ENCODE data around the gene ELMO3. TPM values are rescaled to one million over a fixed set of nuclear protein-coding genes. Genes with fewer than 3 reads are reported as not detected.

The ELMO3 gene
- total and polyA plus RNA-seq, 4 donors, result 1.7 to 3.8 (median 3.1) TPM

DNA sequence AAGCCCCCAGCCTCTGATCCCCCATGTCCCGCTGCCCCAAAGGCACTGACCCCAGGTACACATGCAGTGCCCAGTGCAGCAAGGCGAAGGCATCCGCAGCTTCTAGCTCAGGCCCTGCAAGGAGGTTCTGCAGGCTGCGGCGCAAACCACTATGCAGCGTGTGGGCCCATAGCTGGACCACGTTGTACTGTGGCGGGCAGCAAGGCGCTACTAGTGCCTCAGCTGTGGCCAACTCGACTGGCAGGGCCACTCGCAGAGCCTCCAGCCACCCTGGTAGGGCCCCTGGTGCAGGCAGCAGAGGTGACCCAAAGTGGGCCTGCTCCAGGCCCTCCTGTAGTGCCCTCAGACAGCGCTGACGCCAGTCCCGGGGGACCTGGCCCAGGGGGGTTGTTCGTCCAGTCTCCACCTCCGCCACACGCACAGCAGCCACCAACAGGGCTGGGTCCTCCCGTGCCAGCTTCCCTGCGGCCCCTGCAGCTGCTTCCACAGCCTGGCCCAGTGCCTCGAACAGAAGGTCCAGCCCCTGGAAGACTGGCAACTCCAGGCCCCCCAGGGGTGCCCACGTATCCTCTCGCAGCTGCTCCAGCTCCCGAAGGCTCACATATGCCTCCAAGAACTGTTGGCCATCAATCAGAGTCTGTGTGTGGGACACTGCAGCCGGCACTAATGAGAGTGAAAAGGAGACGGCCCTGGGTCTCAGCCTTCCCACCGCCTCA lies 11.6 kb upstream of the ELMO3 start:
- Histone ChIP-seq H3K36me3 (ENCODE audit: control insufficient read depth in 4 of 4, insufficient read depth in 3 of 4, low read depth in 1 of 4, low read length in 3 of 4) (no peaks in the 10 kb centered on the region), H3K27me3 (ENCODE audit: control insufficient read depth in 4 of 4, insufficient read depth in 4 of 4, low read length in 3 of 4) (no peaks in the 10 kb centered on the region), H3K4me1 (ENCODE audit: control insufficient read depth in 4 of 4, insufficient read depth in 4 of 4, low read length in 3 of 4) (peaks cover 9 to 34% (median 24%) of the 10 kb centered on the region in 4 donors), H3K9me3 (ENCODE audit: control insufficient read depth in 4 of 4, low read length in 3 of 4) (no peaks in the 10 kb centered on the region), H3K27ac (ENCODE audit: low read depth in 1 of 2, low read length in 2 of 2) (no peak overlapping the region), H3K4me3 (ENCODE audit: low read depth in 1 of 3, low read length in 3 of 3) (no peak overlapping the region), H3K9ac (ENCODE audit: low read depth in 1 of 2, low read length in 2 of 2) (no peak overlapping the region)
- DNase-seq (ENCODE audit: low spot score), result no peak
- TF ChIP-seq NR2F2 (IDR thresholded peaks at IDR 0.05) (no peak), RXRA (IDR thresholded peaks at IDR 0.05) (no peak), GABPA (IDR thresholded peaks at IDR 0.05 in 1 of 2, conservative IDR thresholded peaks at IDR 0.05 in 1 of 2) (no peak)
- TF ChIP-seq, protein P1, sequence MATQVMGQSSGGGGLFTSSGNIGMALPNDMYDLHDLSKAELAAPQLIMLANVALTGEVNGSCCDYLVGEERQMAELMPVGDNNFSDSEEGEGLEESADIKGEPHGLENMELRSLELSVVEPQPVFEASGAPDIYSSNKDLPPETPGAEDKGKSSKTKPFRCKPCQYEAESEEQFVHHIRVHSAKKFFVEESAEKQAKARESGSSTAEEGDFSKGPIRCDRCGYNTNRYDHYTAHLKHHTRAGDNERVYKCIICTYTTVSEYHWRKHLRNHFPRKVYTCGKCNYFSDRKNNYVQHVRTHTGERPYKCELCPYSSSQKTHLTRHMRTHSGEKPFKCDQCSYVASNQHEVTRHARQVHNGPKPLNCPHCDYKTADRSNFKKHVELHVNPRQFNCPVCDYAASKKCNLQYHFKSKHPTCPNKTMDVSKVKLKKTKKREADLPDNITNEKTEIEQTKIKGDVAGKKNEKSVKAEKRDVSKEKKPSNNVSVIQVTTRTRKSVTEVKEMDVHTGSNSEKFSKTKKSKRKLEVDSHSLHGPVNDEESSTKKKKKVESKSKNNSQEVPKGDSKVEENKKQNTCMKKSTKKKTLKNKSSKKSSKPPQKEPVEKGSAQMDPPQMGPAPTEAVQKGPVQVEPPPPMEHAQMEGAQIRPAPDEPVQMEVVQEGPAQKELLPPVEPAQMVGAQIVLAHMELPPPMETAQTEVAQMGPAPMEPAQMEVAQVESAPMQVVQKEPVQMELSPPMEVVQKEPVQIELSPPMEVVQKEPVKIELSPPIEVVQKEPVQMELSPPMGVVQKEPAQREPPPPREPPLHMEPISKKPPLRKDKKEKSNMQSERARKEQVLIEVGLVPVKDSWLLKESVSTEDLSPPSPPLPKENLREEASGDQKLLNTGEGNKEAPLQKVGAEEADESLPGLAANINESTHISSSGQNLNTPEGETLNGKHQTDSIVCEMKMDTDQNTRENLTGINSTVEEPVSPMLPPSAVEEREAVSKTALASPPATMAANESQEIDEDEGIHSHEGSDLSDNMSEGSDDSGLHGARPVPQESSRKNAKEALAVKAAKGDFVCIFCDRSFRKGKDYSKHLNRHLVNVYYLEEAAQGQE (IDR thresholded peaks at IDR 0.05), result no peak
- 90% methylated on average over 26 of the region's 26 CpGs for WGBS

DNA sequence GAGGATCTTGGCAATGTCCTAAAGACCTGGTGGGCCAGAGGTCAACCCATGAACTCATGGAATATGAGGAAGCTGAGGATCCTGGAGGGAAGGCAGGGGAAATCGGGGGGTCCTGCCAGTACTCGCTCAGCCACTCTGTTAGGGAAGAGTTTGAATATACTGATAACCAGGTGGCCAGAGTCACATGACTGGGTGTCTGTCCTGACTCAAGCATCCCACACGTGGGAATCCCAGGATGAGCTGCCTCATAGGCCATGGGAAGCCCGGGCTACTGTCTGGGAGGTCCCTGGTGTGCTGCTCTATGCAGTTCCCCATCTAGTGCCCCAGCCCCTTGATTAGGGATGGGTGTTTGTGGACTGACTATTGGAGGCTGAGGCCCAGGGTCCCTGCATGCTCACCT lies 10.6 kb upstream of the ELMO3 start:
- Histone ChIP-seq H3K27ac (ENCODE audit: low read depth in 1 of 2, low read length in 2 of 2) (no peak overlapping the region), H3K9me3 (ENCODE audit: control insufficient read depth in 4 of 4, low read length in 3 of 4) (no peaks in the 10 kb centered on the region), H3K9ac (ENCODE audit: low read depth in 1 of 2, low read length in 2 of 2) (no peak overlapping the region), H3K4me3 (ENCODE audit: low read depth in 1 of 3, low read length in 3 of 3) (no peak overlapping the region), H3K27me3 (ENCODE audit: control insufficient read depth in 4 of 4, insufficient read depth in 4 of 4, low read length in 3 of 4) (no peaks in the 10 kb centered on the region), H3K4me1 (ENCODE audit: control insufficient read depth in 4 of 4, insufficient read depth in 4 of 4, low read length in 3 of 4) (peaks cover 15 to 39% (median 32%) of the 10 kb centered on the region in 4 donors), H3K36me3 (ENCODE audit: control insufficient read depth in 4 of 4, insufficient read depth in 3 of 4, low read depth in 1 of 4, low read length in 3 of 4) (no peaks in the 10 kb centered on the region)
- WGBS, result 90% methylated on average over 4 of the region's 4 CpGs
- no peak for DNase-seq (ENCODE audit: low spot score)
- no peak for TF ChIP-seq HNF4G (IDR thresholded peaks at IDR 0.05)
- TF ChIP-seq FOXA2 (IDR thresholded peaks at IDR 0.05), result no peak
- no peak for TF ChIP-seq YY1 (IDR thresholded peaks at IDR 0.05)
- TF ChIP-seq FOXA1 (IDR thresholded peaks at IDR 0.05), result no peak
- TF ChIP-seq, protein P1 (IDR thresholded peaks at IDR 0.05), result no peak
- TF ChIP-seq, protein P2, sequence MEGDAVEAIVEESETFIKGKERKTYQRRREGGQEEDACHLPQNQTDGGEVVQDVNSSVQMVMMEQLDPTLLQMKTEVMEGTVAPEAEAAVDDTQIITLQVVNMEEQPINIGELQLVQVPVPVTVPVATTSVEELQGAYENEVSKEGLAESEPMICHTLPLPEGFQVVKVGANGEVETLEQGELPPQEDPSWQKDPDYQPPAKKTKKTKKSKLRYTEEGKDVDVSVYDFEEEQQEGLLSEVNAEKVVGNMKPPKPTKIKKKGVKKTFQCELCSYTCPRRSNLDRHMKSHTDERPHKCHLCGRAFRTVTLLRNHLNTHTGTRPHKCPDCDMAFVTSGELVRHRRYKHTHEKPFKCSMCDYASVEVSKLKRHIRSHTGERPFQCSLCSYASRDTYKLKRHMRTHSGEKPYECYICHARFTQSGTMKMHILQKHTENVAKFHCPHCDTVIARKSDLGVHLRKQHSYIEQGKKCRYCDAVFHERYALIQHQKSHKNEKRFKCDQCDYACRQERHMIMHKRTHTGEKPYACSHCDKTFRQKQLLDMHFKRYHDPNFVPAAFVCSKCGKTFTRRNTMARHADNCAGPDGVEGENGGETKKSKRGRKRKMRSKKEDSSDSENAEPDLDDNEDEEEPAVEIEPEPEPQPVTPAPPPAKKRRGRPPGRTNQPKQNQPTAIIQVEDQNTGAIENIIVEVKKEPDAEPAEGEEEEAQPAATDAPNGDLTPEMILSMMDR (IDR thresholded peaks at IDR 0.05; ENCODE audit: low read depth, low read length, missing input control), result no peak
- no peak for TF ChIP-seq GABPA (IDR thresholded peaks at IDR 0.05 in 1 of 2, conservative IDR thresholded peaks at IDR 0.05 in 1 of 2)
- TF ChIP-seq, protein P3, sequence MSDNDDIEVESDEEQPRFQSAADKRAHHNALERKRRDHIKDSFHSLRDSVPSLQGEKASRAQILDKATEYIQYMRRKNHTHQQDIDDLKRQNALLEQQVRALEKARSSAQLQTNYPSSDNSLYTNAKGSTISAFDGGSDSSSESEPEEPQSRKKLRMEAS (IDR thresholded peaks at IDR 0.05), result no peak
- no peak for TF ChIP-seq SP1 (IDR thresholded peaks at IDR 0.05)
- TF ChIP-seq EGR1 (IDR thresholded peaks at IDR 0.05; ENCODE audit: low read depth in 2 of 2), result no peak
- TF ChIP-seq, protein P4, sequence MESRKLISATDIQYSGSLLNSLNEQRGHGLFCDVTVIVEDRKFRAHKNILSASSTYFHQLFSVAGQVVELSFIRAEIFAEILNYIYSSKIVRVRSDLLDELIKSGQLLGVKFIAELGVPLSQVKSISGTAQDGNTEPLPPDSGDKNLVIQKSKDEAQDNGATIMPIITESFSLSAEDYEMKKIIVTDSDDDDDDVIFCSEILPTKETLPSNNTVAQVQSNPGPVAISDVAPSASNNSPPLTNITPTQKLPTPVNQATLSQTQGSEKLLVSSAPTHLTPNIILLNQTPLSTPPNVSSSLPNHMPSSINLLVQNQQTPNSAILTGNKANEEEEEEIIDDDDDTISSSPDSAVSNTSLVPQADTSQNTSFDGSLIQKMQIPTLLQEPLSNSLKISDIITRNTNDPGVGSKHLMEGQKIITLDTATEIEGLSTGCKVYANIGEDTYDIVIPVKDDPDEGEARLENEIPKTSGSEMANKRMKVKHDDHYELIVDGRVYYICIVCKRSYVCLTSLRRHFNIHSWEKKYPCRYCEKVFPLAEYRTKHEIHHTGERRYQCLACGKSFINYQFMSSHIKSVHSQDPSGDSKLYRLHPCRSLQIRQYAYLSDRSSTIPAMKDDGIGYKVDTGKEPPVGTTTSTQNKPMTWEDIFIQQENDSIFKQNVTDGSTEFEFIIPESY (IDR thresholded peaks at IDR 0.05), result no peak
- no peak for TF ChIP-seq RAD21 (IDR thresholded peaks at IDR 0.05)
- TF ChIP-seq JUND (IDR thresholded peaks at IDR 0.05), result no peak
- TF ChIP-seq, protein P5, sequence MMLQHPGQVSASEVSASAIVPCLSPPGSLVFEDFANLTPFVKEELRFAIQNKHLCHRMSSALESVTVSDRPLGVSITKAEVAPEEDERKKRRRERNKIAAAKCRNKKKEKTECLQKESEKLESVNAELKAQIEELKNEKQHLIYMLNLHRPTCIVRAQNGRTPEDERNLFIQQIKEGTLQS (IDR thresholded peaks at IDR 0.05), result no peak
- TF ChIP-seq NR2F2 (IDR thresholded peaks at IDR 0.05), result no peak
- TF ChIP-seq HNF4A (conservative IDR thresholded peaks at IDR 0.05), result no peak
- no peak for TF ChIP-seq TAF1 (conservative IDR thresholded peaks at IDR 0.05)
- TF ChIP-seq RXRA (IDR thresholded peaks at IDR 0.05), result no peak
